OCI-LY3 (cell line): ENCODE measurements around the gene PEX16.

Experiments
- H2AFZ ChIP-seq: fragments of 200-600, 300-600 bp; shearing (Covaris generic); 2 replicates; pipeline ENCODE4 v1.6.0; 2014; ENCODE audit warnings: antibody characterized with exemption, low read depth, low read length
- H3K27ac ChIP-seq: fragments of 200-600, 300-600 bp; sonication (generic); 2 replicates; pipeline ENCODE4 v1.5.1; 2014; ENCODE audit warnings: mild to moderate bottlenecking, low read length, moderate library complexity, mixed read lengths
- H3K27me3 ChIP-seq: fragments of 200-600, 300-600 bp; sonication (generic); 2 replicates; pipeline ENCODE4 v1.6.1; 2014; ENCODE audit warnings: low read depth, low read length, mixed read lengths
- H3K36me3 ChIP-seq: fragments of 200-600, 300-600 bp; sonication (generic); replicated peaks from 2 replicates; pipeline ENCODE3; 2014; ENCODE audit warnings: low read depth, low read length, mixed read lengths
- H3K4me1 ChIP-seq: fragments of 300-600, 200-600 bp; sonication (generic); 2 replicates; pipeline ENCODE4 v1.6.1; 2014; ENCODE audit warnings: low read length, mixed read lengths
- H3K4me2 ChIP-seq: fragments of 200-600, 300-600 bp; sonication (generic); 2 replicates; pipeline ENCODE4 v1.6.1; 2014; ENCODE audit warnings: low read length, mixed read lengths
- H3K4me3 ChIP-seq: fragments of 300-600, 200-600 bp; sonication (generic); 2 replicates; pipeline ENCODE4 v1.5.1; 2014; ENCODE audit warnings: antibody characterized with exemption, mild to moderate bottlenecking, low read length, moderate library complexity
- H3K79me2 ChIP-seq: fragments of 300-600, 200-600 bp; shearing (Covaris generic); 2 replicates; pipeline ENCODE4 v1.6.1; 2014; ENCODE audit warnings: mild to moderate bottlenecking, low read length, mixed read lengths
- H3K9ac ChIP-seq: fragments of 300-600, 200-600 bp; shearing (Covaris generic); 2 replicates; pipeline ENCODE4 v1.6.0; 2014; ENCODE audit warnings: mild to moderate bottlenecking, low read length, moderate library complexity
- H3K9me3 ChIP-seq: fragments of 200-600, 300-600 bp; shearing (Covaris generic); 2 replicates; pipeline ENCODE4 v1.6.1; 2014; ENCODE audit warnings: low read length, mixed read lengths; ENCODE audit not compliant: insufficient read depth
- H4K20me1 ChIP-seq: fragments of 200-600, 300-600 bp; sonication (generic); 2 replicates; pipeline ENCODE4 v1.6.1; 2016; ENCODE audit warnings: low read length, mixed read lengths; ENCODE audit not compliant: insufficient read depth
- EZH2phosphoT487 ChIP-seq: fragments of 200-600 bp; shearing (Covaris generic); IDR thresholded peaks from 2 replicates; pipeline ENCODE4 v1.6.1; 2018; ENCODE audit warnings: antibody characterized with exemption, mixed run types, low read depth
- TF ChIP-seq, protein P1 (sequence below): fragments of 200-600, 300-600 bp; sonication (generic); IDR thresholded peaks from 2 replicates; pipeline ENCODE4 v1.5.1; 2014; ENCODE audit warnings: antibody characterized with exemption, low read length, low read depth

Gene PEX16

DNA sequence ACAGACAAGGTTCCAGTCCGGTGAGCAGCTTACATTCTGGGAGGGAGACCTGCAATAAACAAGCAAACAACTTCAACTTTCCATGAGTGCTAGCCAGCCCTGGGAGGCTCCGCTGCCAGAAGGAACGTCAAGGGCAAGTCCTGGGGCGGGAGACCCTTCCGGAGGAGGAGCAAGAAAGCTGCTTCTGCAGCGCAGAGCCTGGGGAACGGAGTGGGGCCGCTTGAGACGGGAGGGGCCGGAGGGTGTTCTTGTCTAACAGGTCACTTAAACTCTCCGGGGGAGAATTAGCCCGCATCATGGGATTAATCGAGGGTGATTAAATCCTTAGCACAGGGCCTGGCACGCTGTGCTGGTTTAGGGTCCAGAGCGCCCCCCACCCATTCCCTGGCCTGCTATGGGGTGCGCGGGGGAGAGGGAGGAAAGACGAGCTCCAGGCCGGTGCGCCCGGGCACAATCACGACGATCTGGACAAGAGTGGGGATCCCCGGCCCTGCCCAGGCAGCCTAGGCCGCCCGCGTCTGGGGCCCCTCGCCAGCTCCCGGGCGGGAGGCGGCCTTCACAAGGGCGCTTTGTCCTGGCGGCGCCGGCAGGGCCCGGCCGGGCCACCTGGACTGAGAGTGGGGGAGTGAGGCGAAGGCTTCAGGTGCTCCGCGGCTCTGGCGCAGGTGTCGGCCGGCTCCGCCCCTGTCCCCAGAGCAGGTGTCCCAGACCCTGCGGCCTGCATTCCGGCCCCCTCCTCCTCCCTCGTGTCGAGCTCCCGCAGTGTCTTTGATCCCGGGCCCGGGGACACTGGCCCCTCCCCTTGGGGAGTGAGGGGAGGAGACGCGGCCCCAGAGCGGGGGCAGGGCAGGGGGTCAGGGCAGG lies 4.1 kb upstream of the PEX16 start:
- no peak for TF ChIP-seq EZH2phosphoT487
- TF ChIP-seq, protein P1, sequence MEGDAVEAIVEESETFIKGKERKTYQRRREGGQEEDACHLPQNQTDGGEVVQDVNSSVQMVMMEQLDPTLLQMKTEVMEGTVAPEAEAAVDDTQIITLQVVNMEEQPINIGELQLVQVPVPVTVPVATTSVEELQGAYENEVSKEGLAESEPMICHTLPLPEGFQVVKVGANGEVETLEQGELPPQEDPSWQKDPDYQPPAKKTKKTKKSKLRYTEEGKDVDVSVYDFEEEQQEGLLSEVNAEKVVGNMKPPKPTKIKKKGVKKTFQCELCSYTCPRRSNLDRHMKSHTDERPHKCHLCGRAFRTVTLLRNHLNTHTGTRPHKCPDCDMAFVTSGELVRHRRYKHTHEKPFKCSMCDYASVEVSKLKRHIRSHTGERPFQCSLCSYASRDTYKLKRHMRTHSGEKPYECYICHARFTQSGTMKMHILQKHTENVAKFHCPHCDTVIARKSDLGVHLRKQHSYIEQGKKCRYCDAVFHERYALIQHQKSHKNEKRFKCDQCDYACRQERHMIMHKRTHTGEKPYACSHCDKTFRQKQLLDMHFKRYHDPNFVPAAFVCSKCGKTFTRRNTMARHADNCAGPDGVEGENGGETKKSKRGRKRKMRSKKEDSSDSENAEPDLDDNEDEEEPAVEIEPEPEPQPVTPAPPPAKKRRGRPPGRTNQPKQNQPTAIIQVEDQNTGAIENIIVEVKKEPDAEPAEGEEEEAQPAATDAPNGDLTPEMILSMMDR: no peak
- H3K36me3 ChIP-seq: no peaks in the 10 kb centered on the region
- peaks cover 8% of the 10 kb centered on the region for H3K79me2 ChIP-seq
- no peaks in the 10 kb centered on the region for H4K20me1 ChIP-seq
- peaks cover 7% of the 10 kb centered on the region; the same call in 1 of the 2 replicates for H3K4me1 ChIP-seq
- no peaks in the 10 kb centered on the region for H3K9me3 ChIP-seq
- H3K27ac ChIP-seq: no peak overlapping the region
- H3K4me3 ChIP-seq: peak overlapping the region; percentile 57
- no peak overlapping the region for H3K9ac ChIP-seq
- H2AFZ ChIP-seq: no peak overlapping the region
- H3K27me3 ChIP-seq: no peaks in the 10 kb centered on the region
- peak overlapping the region; percentile 48 for H3K4me2 ChIP-seq

- Histone ChIP-seq H3K9me3 (no peaks in the 10 kb centered on the region), H3K27ac (no peak overlapping the region), H3K4me2 (no peak overlapping the region), H3K36me3 (peaks cover 2% of the 10 kb centered on the region), H3K9ac (no peak overlapping the region), H2AFZ (no peak overlapping the region), H3K27me3 (no peaks in the 10 kb centered on the region), H3K4me1 (peaks cover 8% of the 10 kb centered on the region; the same call in 1 of the 2 replicates), H3K4me3 (no peak overlapping the region), H4K20me1 (no peaks in the 10 kb centered on the region), H3K79me2 (peaks cover 18% of the 10 kb centered on the region)
- TF ChIP-seq EZH2phosphoT487: no peak
- TF ChIP-seq, protein P1: no peak
These were observed 3.1 kb upstream of the PEX16 start for GRCh38 chr11:45920531-45921477.

DNA sequence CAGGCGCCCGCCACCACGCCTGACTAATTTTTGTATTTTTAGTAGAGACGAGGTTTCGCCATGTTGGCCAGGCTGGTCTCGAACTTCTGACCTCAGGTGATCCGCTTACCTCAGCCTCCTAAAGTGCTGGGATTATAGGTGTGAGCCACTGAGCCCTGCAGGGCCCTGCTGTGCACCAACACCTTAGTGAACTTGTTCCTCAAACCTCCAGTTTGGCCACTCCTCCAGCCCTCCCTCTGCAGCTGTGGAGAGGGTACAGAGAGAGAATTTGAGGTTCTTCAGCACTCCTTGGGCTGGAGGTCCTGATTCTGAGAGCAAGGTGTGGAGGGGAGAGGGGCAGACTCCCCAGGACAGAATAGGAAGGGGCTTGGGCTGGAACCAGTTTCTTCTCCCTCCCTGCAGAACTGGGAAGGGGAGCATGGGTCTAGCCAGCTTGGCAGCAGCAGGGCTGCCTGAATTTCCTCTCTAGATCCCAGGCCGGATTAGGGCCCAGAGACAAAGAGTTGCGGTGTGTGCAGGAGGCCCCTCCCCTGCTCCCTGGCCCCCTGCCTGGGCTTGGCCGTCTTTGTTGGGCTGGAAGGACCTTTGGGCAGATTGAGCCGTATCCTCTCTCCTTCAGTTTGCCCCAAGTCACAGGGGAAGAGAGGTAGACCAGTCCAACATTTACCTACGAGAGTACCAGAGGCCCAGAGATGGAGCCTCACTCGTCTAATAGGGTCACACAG lies 2.3 kb upstream of the PEX16 start:
- Histone ChIP-seq H2AFZ (no peak overlapping the region), H3K4me3 (no peak overlapping the region), H3K27ac (no peak overlapping the region), H3K27me3 (no peaks in the 10 kb centered on the region), H3K36me3 (peaks cover 5% of the 10 kb centered on the region), H4K20me1 (no peaks in the 10 kb centered on the region), H3K4me1 (peaks cover 8% of the 10 kb centered on the region; the same call in 1 of the 2 replicates), H3K79me2 (peaks cover 18% of the 10 kb centered on the region), H3K9ac (no peak overlapping the region), H3K4me2 (no peak overlapping the region), H3K9me3 (no peaks in the 10 kb centered on the region)
- no peak for TF ChIP-seq EZH2phosphoT487

DNA sequence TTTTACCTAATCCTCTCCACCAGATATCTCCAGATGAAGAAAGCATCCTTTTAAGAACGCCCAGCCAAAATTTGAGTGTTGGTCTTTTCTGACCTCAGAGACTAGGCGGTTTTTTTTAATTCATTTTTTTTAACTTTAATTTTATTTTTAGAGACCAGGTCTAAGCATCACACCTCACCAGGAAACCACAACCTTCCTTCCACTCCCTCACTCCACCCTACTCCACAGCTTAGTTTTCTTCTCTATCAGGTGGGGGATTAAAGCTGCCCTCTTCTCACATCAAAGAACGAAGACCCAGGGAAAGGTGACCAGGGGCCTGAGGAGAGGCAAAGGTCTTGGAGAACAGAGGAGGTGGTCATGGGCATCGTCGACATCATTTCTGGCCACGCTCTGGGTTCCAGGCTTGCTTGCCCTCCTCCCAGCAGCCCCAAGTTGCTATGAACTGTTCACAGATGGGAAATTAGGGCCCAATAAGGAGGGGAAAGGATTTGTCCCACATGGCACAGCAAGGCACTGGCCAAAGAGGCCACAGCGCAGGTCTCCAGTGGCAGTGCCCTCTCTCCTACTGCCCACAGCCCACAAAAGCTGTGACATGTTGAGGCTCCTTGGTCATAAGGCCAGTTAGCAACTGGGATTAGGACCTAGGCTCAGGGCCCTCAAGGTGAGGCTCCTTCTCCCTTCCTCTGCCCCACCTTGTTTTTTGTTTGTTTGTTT lies 1.4 kb upstream of the PEX16 start:
- H3K4me2 ChIP-seq: peak overlapping the region; percentile 87

More for the DNA sequence above, 1.4 kb upstream of the PEX16 start:
- H4K20me1 ChIP-seq: no peaks in the 10 kb centered on the region
- peak overlapping the region; percentile 95 for H3K4me3 ChIP-seq
- no peak for TF ChIP-seq EZH2phosphoT487
- TF ChIP-seq, protein P1: no peak
- H3K27ac ChIP-seq: no peak overlapping the region
- H2AFZ ChIP-seq: 0 out of 2 replicates have a peak overlapping the region, but pooled peaks have one; percentile 17
- peak overlapping the region; percentile 86; the same call in 1 of the 2 replicates for H3K9ac ChIP-seq
- peaks cover 18% of the 10 kb centered on the region for H3K79me2 ChIP-seq
- peaks cover 5% of the 10 kb centered on the region for H3K36me3 ChIP-seq
- no peaks in the 10 kb centered on the region for H3K9me3 ChIP-seq
- no peaks in the 10 kb centered on the region for H3K27me3 ChIP-seq
- peaks cover 8% of the 10 kb centered on the region; the same call in 1 of the 2 replicates for H3K4me1 ChIP-seq
